Transverse colon (tissue), 4 donors: ENCODE measurements around the gene RNLS.

Experiments used
- CTCF ChIP-seq, 5 experiments: fragments of 200-600 bp in 3 of 5; fragments of 450-650 bp in 2 of 5; sonication (generic) in 3 of 5; IDR thresholded peaks; 1 replicate in 2 of 5; 2 replicates in 3 of 5; pipeline ENCODE4 v1.5.1; 2016 to 2017; ENCODE audit warnings: antibody characterized with exemption in 5 of 5, inconsistent platforms in 3 of 5, mild to moderate bottlenecking in 2 of 5, moderate library complexity in 1 of 5
- EP300 ChIP-seq: sonication (generic); formaldehyde crosslinking; IDR thresholded peaks from one replicate; pipeline ENCODE4 v1.6.1; 2017; ENCODE audit warnings: antibody characterized with exemption, low read depth
- POLR2A ChIP-seq: fragments of 450-650 bp; IDR thresholded peaks from one replicate; pipeline ENCODE4 v1.6.1; 2016; ENCODE audit warnings: antibody characterized with exemption, mild to moderate bottlenecking, moderate library complexity
- POLR2AphosphoS5 ChIP-seq, 3 donors: sonication (generic); formaldehyde crosslinking; IDR thresholded peaks; one replicate each; pipeline ENCODE4 v1.6.1; 2016; ENCODE audit warnings: antibody characterized with exemption in 3 of 3

GRCh38 chr10:88424881-88425280 lies 158.2 kb downstream of the RNLS start:
- TF ChIP-seq POLR2A (no peak), CTCF (IDR thresholded peaks at IDR 0.05) (no peak), POLR2AphosphoS5 (IDR thresholded peaks at IDR 0.05) (no peak), EP300 (no peak)
